GM19035 (cell line): Measurements from ENCODE around the gene AUTS2.
A peak's percentile ranks its signal among the peaks of the same experiment; 100 is the strongest.

Source experiments
- ATAC-seq: cut with Tn5 transposase; IDR thresholded peaks from one replicate; pipeline ENCODE4 v1.9.1; 2021; ENCODE audit not compliant: unreplicated experiment

Gene AUTS2

DNA sequence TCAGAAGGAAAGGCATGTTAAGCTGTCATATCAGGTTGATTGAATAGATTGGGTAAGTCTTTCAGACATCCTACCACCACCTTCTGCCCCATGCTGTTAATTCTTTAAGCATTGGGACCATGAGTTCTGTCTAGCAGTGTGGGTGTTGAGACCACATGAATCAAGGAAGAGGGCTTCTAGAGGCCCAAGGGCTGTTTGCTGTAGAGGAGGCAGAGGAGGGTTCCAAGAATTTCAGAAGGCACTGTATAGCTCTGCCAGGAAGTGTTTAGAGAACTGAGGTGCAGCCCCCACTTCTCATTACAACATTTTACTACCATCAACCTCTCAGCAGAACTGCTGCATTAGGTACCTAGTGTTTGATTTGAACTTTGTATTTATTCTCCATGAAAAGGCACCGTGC, 720.2 kb downstream of the AUTS2 start:
- no peak for ATAC-seq

DNA sequence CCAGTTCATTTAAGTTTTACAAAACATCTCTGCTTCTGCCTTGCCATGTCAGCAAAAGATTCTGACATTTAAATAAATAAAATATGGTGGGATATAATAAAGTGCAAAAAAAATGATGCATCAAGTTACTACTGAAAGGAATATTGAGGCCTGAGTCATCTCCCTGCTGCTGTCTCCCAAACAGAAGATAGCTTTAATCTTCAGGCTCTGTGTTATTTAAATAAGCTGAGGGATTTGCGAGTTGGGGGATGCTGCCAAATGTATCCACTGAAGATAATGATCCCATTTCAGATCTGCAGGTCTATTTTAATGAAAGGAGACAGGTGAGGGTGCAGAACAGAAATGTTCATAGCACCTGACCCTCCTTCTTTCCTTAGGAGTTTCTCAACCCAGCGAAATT, 720.8 kb downstream of the AUTS2 start:
- no peak for ATAC-seq

- ATAC-seq, result no peak
Measured at GRCh38 chr7:70321016-70321590, 722.8 kb downstream of the AUTS2 start.

GRCh38 chr7:70322856-70323255, 724.6 kb downstream of the AUTS2 start:
- ATAC-seq, result no peak

- no peak for ATAC-seq
Measured at GRCh38 chr7:70325509-70326101, 727.3 kb downstream of the AUTS2 start.

DNA sequence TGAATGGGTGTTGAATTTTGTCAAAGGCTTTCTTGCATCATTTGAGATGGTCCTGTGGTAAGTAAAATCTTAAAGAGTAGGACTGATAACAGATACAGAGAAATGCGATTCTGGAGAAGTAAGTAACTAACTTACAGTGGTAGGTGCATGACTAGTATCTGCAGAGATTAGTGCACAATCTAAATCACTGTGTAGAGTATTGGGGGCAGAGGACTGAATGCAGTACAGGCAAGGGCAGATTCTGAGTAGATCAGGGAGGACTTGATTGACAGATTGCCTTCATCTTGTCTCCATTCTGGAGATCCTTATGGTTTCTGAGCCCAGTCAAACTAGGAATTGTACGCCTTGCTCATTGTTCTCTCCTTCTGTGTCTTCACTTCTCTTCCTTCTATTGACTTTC, 736.0 kb downstream of the AUTS2 start:
- no peak for ATAC-seq

DNA sequence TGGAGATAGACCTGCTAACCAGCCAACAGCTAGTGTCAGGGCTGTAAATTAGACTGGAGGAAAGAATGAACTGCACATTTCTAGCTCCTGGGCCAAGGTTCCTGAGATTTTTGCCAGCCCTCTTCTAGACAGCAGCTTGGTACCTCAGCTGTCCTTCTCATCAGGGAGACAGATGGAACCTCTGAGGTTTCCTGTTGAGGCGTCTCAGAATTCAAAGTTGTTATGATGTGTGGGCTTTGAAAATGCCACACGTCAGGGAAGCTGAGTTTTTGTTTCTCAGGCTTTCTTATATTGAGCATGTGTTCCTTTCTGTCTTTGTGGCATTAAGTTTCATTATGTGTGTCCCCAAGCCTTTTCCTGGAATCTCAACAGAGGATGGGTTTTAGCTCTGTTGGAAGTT, 736.6 kb downstream of the AUTS2 start:
- ATAC-seq, result no peak

DNA sequence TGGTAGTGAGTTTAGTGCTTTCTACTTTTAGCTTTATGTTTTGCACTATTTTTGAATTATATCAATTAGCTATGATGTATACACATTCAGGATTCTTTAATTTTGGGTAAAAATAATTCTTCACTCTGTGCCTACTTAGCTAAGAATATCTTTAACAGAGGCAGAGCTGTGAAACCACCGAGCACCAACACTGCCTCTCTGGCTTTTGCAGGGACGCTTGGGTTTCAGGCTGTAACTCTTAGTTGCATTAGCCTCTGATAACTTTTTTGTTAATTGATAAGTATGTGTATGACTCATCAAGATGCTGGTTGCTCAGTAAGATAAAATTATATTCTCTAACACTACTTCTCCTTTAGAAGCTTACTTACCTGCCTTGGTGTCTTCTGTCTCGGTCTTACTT, 738.3 kb downstream of the AUTS2 start:
- no peak for ATAC-seq

DNA sequence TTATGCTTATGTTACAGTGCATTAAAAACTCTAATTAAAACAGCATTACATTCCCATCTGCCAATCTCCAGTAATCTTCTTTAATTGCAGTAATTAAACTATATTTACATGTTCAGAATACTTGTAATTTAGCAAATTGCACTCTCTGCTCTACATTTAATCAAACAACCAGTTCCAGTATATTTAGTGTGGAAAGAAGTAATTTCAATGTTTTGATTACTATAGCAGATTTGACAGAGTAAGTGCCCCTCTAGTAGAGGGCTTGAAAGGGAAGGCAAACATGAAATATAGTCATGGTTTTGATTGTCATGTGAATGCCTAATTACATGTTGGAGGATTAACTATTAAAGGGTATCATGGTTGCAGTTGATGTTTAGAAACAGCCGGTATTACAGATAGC, 739.7 kb downstream of the AUTS2 start:
- ATAC-seq, result no peak

GRCh38 chr7:70340236-70340635, 742.0 kb downstream of the AUTS2 start:
- no peak for ATAC-seq

DNA sequence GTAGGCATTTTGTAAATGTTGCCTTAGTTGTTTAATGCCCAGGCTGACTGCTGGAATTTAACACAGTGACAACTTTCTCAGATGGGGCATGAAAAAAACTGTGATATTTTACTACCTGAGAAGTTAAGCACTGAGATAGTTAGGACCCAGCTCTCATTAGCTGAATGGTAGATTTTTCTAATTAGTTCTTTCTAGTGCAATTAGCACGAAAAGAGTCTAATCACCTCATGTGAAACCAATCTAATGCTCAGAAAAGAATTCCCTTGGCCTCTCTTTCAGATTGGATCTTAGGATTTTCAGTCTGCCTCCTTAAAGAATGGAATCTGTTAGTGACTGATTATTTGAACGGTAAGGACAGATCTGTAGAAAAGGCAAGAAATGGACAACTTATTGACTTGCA, 743.2 kb downstream of the AUTS2 start:
- ATAC-seq, result no peak

DNA sequence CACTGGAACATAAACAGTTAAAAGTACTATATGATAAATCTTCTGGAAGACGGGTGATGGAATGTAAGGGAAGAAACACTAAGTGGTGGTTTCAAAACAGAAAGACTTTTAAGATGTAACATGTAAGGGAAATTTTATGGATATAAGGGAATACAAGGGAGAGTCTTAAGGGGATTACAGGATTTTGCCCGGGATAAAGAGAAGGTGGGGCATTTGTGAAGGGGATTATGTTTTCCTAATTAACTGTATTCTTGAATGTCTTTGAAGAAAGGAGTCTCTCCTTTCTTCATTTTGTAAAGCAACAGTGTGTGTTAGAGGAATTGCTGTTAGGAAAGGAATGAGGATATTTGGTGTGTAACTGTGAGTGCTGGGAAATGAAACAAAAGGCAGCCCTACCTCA, 745.2 kb downstream of the AUTS2 start:
- no peak for ATAC-seq

DNA sequence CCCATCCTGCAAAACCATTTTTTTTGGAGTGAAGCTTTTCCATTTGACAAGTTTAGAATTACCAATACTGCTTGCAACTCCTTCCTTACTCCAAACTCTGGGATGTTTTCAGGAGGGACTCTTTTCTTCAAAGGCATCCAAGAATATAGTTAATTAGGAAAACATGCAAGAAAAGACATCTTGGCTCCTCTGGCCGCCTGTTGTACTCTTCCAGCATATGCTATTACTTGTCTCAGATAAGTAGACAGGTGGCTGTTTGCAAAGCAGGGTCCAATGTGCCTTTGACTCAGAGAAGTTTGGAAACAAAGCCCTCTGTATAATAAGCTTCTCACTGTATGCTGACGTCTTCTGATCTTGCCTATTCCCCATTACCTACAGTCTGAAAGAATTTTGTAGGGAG, 746.5 kb downstream of the AUTS2 start:
- ATAC-seq, result no peak

GRCh38 chr7:70346844-70347462, 748.7 kb downstream of the AUTS2 start:
- ATAC-seq, result no peak

DNA sequence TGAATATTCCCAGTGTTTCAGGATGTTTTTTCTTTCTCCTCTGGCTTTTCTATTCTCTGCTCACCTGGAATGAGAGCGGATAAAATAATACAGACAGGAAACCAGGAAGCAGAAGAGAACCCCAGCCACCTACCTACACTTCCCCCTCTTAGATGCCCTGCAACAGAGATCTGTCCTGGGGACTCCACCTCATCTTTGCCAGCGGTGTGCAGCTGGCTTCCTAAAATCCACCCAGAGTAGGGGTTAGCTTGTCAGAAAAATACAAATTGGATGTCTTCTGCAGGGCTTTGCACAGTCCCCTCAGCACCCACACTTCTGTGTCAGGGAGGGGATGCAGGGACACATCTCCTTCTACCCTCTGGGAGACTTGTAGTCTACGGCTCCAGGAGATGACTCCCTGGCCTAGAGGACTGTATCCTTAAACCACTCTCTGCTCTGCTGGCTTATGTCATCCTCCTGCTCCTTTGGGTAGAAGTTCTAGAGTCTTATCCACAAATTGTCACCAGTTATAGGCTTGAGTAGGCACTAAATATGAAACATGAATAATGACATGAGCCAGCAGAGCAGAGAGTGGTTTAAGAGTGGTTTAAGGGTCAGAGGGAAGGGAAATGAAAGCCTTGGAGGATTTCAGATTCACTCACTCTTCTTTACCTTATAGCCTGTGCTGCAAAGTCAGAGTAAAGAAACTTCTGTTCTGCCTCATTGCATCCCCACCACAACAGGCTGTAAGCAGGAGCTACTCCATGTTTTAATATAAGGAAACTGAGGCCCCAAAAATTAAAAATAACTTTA, 749.4 kb downstream of the AUTS2 start:
- ATAC-seq, result peak; percentile 92

DNA sequence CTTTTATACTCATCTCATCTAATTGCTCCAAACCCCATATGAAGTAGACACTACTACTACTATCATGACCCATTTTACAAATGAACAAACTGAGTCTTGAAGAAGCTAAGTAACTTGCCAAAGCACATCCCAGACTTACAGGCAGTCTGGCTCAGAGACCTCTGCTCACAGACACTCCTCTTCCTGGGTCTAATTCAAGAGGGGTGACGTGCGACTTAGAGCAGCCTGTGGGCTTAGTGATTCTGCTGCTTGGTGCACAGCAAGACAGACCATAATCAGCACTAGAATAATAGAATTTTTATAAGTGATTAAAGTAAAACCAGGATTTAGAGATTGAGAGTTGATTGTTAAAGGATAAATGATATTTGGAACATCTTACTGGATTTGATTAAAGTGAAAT, 750.8 kb downstream of the AUTS2 start:
- no peak for ATAC-seq

GRCh38 chr7:70349819-70350218, 751.5 kb downstream of the AUTS2 start:
- no peak for ATAC-seq

GRCh38 chr7:70352088-70352487, 753.8 kb downstream of the AUTS2 start:
- ATAC-seq, result no peak

DNA sequence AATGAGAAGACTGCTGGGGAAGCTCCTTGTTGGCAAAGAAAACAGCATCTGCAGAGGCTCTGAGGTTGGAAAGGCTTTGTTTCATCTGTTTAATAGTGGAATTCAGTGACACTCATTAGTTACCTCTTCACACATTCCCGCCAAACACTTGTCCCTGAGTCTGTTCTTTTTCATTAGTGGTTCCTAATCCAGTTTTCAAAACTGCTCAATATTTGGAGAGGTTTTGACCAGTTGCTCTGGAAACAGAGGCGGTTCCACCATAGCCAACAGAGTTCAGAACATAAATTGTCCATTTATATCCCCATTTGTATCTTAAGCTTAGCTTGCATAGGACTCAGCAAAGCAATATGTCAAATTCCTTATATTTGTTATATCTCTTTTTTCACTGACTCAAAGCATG, 754.6 kb downstream of the AUTS2 start:
- ATAC-seq, result no peak

- ATAC-seq, result no peak
Measured at GRCh38 chr7:70353330-70353945, 755.2 kb downstream of the AUTS2 start.

GRCh38 chr7:70353946-70354335, 755.7 kb downstream of the AUTS2 start:
- ATAC-seq, result no peak
